HepG2 (cell line): ENCODE measurements around the gene RTP2. TPM values are rescaled to one million over a fixed set of nuclear protein-coding genes. Genes with fewer than 3 reads are reported as not detected.

Experiments
- ATAC-seq: fragments of 200-7000 bp; cut with Tn5 transposase; 3 replicates; pipeline ENCODE4 v1.9.1; 2020; ENCODE audit warnings: mild to moderate bottlenecking, moderate library complexity
- BruUV-seq: library from RNA; stranded (reverse); fragments of 400-500 nt; replicated peaks from 2 replicates; lab custom pipeline; 2021; lab: Mats Ljungman, UMichigan
- CTCF ChIA-PET: fragments of 300-600 bp; formaldehyde crosslinking; extraction: SDS; loops from one replicate; lab custom pipeline; 2021; ENCODE audit warnings: low total read pairs, inconsistent platforms, low intra/inter-chr PET ratio; lab: Yijun Ruan, JAX
- POLR2A ChIA-PET: fragments of 350-600 bp; sonication (Branson Sonifier 250); formaldehyde crosslinking; loops from one replicate; lab custom pipeline; 2020; ENCODE audit warnings: antibody characterized with exemption, inconsistent platforms; lab: Yijun Ruan, JAX
- DNase-seq: peaks from one replicate; pipeline ENCODE4 v3.0.0-alpha.2; 2015; ENCODE audit warnings: low spot score
- FAIRE-seq: peaks from 3 replicates; lab custom pipeline; 2011; peaks lifted over from hg19 to GRCh38; lab: Jason Lieb, UNC
- H2AFZ ChIP-seq: one replicate; pipeline ENCODE4 v1.6.1; 2011; ENCODE audit warnings: low read length, inconsistent platforms
- H3K27ac ChIP-seq: fragments of 300-600 bp; 3 replicates; pipeline ENCODE4 v1.8.0; 2011; ENCODE audit warnings: mixed run types, mild to moderate bottlenecking, mixed read lengths, low read length, inconsistent platforms; ENCODE audit not compliant: insufficient read depth; ENCODE audit errors: extremely low read length
- H3K27me3 ChIP-seq, 2 experiments: fragments of 200-600 bp in 1 of 2; 2 replicates in 1 of 2; 3 replicates in 1 of 2; pipeline versions ENCODE4 v1.6.0 to v1.8.0; 2011; ENCODE audit warnings: low read length in 2 of 2, mild to moderate bottlenecking in 2 of 2, moderate library complexity in 2 of 2, inconsistent platforms in 1 of 2; ENCODE audit not compliant: insufficient read depth in 2 of 2, control insufficient read depth in 1 of 2
- H3K36me3 ChIP-seq, 2 experiments: fragments of 200-600 bp in 1 of 2; replicated peaks in 1 of 2; 2 replicates in 1 of 2; 3 replicates in 1 of 2; pipeline versions ENCODE4 v1.5.1 to v1.8.0; 2011; ENCODE audit warnings: low read length in 2 of 2, inconsistent platforms in 1 of 2; ENCODE audit not compliant: insufficient read depth in 2 of 2, control insufficient read depth in 1 of 2
- H3K4me1 ChIP-seq: 2 replicates; pipeline ENCODE4 v1.5.1; 2012; ENCODE audit warnings: low read length, inconsistent platforms; ENCODE audit not compliant: insufficient read depth
- H3K4me2 ChIP-seq: 2 replicates; pipeline ENCODE4 v1.6.0; 2011; ENCODE audit warnings: low read depth, low read length, inconsistent platforms
- H3K4me3 ChIP-seq, 3 experiments: fragments of 200-600 bp in 1 of 3; sonication (generic), shearing (Covaris generic) in 1 of 3; replicated peaks in 1 of 3; 2 replicates each; pipeline ENCODE4 v1.5.1; 2011 to 2016; ENCODE audit warnings: low read length in 3 of 3, inconsistent platforms in 2 of 3, low read depth in 2 of 3, mild to moderate bottlenecking in 2 of 3, control low read depth in 1 of 3, mixed read lengths in 1 of 3; ENCODE audit not compliant: insufficient read depth in 1 of 3
- H3K79me2 ChIP-seq: one replicate; pipeline ENCODE4 v1.6.1; 2011; ENCODE audit warnings: low read length, inconsistent platforms; ENCODE audit not compliant: insufficient read depth
- H3K9ac ChIP-seq: 2 replicates; pipeline ENCODE4 v1.6.0; 2011; ENCODE audit warnings: mild to moderate bottlenecking, low read depth, low read length, inconsistent platforms; ENCODE audit not compliant: insufficient read depth
- H3K9me3 ChIP-seq: 2 replicates; pipeline ENCODE4 v1.5.1; 2012; ENCODE audit warnings: mild to moderate bottlenecking, low read length
- H4K20me1 ChIP-seq: 2 replicates; pipeline ENCODE4 v1.6.0; 2011; ENCODE audit warnings: inconsistent platforms, mild to moderate bottlenecking, low read length, moderate library complexity; ENCODE audit not compliant: insufficient read depth
- ATF6 ChIP-seq: sonication (generic); formaldehyde crosslinking; conservative IDR thresholded peaks from 2 replicates; pipeline ENCODE4 v1.4.0; 2020; ENCODE audit warnings: missing genetic modification reagents
- EZH2 ChIP-seq: conservative IDR thresholded peaks from 2 replicates; pipeline ENCODE4 v1.6.1; 2012; ENCODE audit warnings: mild to moderate bottlenecking, low read depth, low read length, moderate library complexity
- FOXA1 ChIP-seq, 2 experiments: fragments of 450-650 bp in 1 of 2; sonication (generic) in 1 of 2; formaldehyde crosslinking in 1 of 2; IDR thresholded peaks; 2 replicates each; pipeline versions ENCODE4 v1.4.0 to v1.6.1; 2016 to 2020; ENCODE audit warnings: missing genetic modification reagents in 1 of 2
- FOXA3 ChIP-seq: IDR thresholded peaks from 2 replicates; pipeline ENCODE4 v1.6.1; 2016; ENCODE audit warnings: missing genetic modification reagents, missing compliant biosample characterization
- HMGA1 ChIP-seq: sonication (generic); formaldehyde crosslinking; conservative IDR thresholded peaks from 2 replicates; pipeline ENCODE4 v1.4.0; 2020; ENCODE audit warnings: missing genetic modification reagents
- KDM1A ChIP-seq: IDR thresholded peaks from 2 replicates; pipeline ENCODE4 v1.6.1; 2016; ENCODE audit warnings: missing compliant biosample characterization
- KLF13 ChIP-seq: sonication (generic); formaldehyde crosslinking; IDR thresholded peaks from 2 replicates; pipeline ENCODE4 v1.4.0; 2020; ENCODE audit warnings: mild to moderate bottlenecking, missing genetic modification reagents
- MYNN ChIP-seq: sonication (generic); formaldehyde crosslinking; IDR thresholded peaks from 2 replicates; pipeline ENCODE4 v1.4.0; 2020; ENCODE audit warnings: mild to moderate bottlenecking, low read depth, missing genetic modification reagents
- NFRKB ChIP-seq: fragments of 450-650 bp; IDR thresholded peaks from 2 replicates; pipeline ENCODE4 v1.6.1; 2017
- NFYB ChIP-seq: sonication (generic); formaldehyde crosslinking; IDR thresholded peaks from 2 replicates; pipeline ENCODE4 v1.4.0; 2020; ENCODE audit warnings: missing genetic modification reagents
- TBX2 ChIP-seq: sonication (generic); formaldehyde crosslinking; IDR thresholded peaks from 2 replicates; pipeline ENCODE4 v1.5.0; 2020; ENCODE audit warnings: missing genetic modification reagents, mild to moderate bottlenecking, borderline replicate concordance
- ZBTB14 ChIP-seq: sonication (generic); formaldehyde crosslinking; IDR thresholded peaks from 2 replicates; pipeline ENCODE4 v1.4.0; 2020; ENCODE audit warnings: missing genetic modification reagents
- ZBTB4 ChIP-seq: sonication (generic); formaldehyde crosslinking; IDR thresholded peaks from 2 replicates; pipeline ENCODE4 v1.4.0; 2020; ENCODE audit warnings: missing genetic modification reagents, mild to moderate bottlenecking, borderline replicate concordance
- ZBTB7B ChIP-seq: sonication (generic); formaldehyde crosslinking; IDR thresholded peaks from 2 replicates; pipeline ENCODE4 v1.4.0; 2020; ENCODE audit warnings: missing genetic modification reagents
- ZNF446 ChIP-seq: sonication (generic); formaldehyde crosslinking; IDR thresholded peaks from 2 replicates; pipeline ENCODE4 v1.5.0; 2020; ENCODE audit warnings: mild to moderate bottlenecking, missing genetic modification reagents
- ZZZ3 ChIP-seq: sonication (generic); formaldehyde crosslinking; IDR thresholded peaks from 2 replicates; pipeline ENCODE4 v1.4.0; 2020; ENCODE audit warnings: missing genetic modification reagents, mild to moderate bottlenecking, borderline replicate concordance
- WGBS: methylation state at CpG from one replicate; pipeline ENCODE4 v1.1.6; 2017; ENCODE audit warnings: low lambda C conversion rate; 5-methylcytosine and 5-hydroxymethylcytosine counted together
- in situ Hi-C: cut with HindIII; loops from 2 replicates; pipeline ENCODE4 v1.10.0; 2017; ENCODE audit warnings: low pct_unique_long_range_greater_than_20kb; ENCODE audit not compliant: extremely low pct_ligation_motif_present
- intact Hi-C: fragments of 100-400 bp; cut with micrococcal nuclease; formaldehyde crosslinking; loops from one replicate; pipeline ENCODE4 v1.10.0; 2022; ENCODE audit not compliant: unreplicated experiment
- polyA plus RNA-seq, 8 experiments: library from polyadenylated mRNA; depleted of rRNA in 3 of 8; stranded (reverse) in 7 of 8; unstranded in 1 of 8; fragments of >200 nt; fragmentation: Illumina TruSeq in 4 of 8; extraction: Trizol in 4 of 8; gene quantifications; 2 replicates each; pipeline versions ENCODE4 v1.2.1 to v1.2.3, GENCODE V29; 2011 to 2016; ENCODE audit warnings: low read depth in 4 of 8, missing spikeins in 1 of 8, mixed read lengths in 1 of 8; ENCODE audit not compliant: insufficient read depth in 1 of 8
- total RNA-seq, 5 experiments: library from RNA; depleted of rRNA; stranded (reverse); fragments of >200 nt; fragmentation: Illumina TruSeq; extraction: Trizol; gene quantifications; 2 replicates each; pipeline ENCODE4 v1.2.3, GENCODE V29; 2016; ENCODE audit warnings: low read depth in 1 of 5

RTP2 gene
- total and polyA plus RNA-seq, 2 of the 13 experiments (the other 11 are each of a cell fraction or from before 2014, with no cell fraction given), result not detected

- DNase-seq (no peak), FAIRE-seq (no peak), ATAC-seq (no peak)
- 33% methylated on average over 1 of the region's 1 CpG for WGBS
- POLR2A ChIA-PET, result no interaction called here
- no peak overlapping the region for H3K4me3 ChIP-seq
- in situ Hi-C loops (loop anchor here (10.0 kb wide), 1 partner anchor 403 kb away; no protein-coding TSS in a partner anchor), intact Hi-C loops (no loop called here)
- no peaks in the 10 kb centered on the region for H3K9me3 ChIP-seq
- H3K27ac ChIP-seq, result no peak overlapping the region
- BruUV-seq, result no TSS peak
- H4K20me1 ChIP-seq, result 0 out of 2 replicates have a peak, but pooled peaks cover 2% of the 10 kb centered on the region
- H3K4me1 ChIP-seq, result peaks cover 54% of the 10 kb centered on the region
- no peaks in the 10 kb centered on the region for H3K79me2 ChIP-seq
- H3K9ac ChIP-seq, result no peak overlapping the region
- H3K36me3 ChIP-seq, result peaks cover 6 to 9% of the 10 kb centered on the region in 2 experiments; a peak in 4 of 5 replicates
- CTCF ChIA-PET, result no interaction called here
- no peak overlapping the region for H3K4me2 ChIP-seq
- H3K27me3 ChIP-seq, result no peaks in the 10 kb centered on the region
- no peak overlapping the region for H2AFZ ChIP-seq
- TF ChIP-seq HMGA1 (CRISPR knock-in tag) (no peak), MYNN (CRISPR knock-in tag) (no peak), FOXA3 (no peak), KDM1A (no peak), ZBTB7B (CRISPR knock-in tag) (no peak), NFRKB (no peak), TBX2 (CRISPR knock-in tag) (no peak), ZNF446 (no peak), NFYB (CRISPR knock-in tag) (no peak), KLF13 (no peak), EZH2 (no peak), ATF6 (CRISPR knock-in tag) (no peak), ZBTB14 (CRISPR knock-in tag) (no peak), ZZZ3 (CRISPR knock-in tag) (no peak), ZBTB4 (CRISPR knock-in tag) (no peak), FOXA1 (IDR thresholded peaks at IDR 0.05) (no peak), FOXA1 (CRISPR knock-in tag; IDR thresholded peaks at IDR 0.05) (no peak)
- TF ChIP-seq, all 625 proteins: peak for 0
Observed at GRCh38 chr3:187717572-187717971, 15.2 kb upstream of the RTP2 start.
